OCI-M2 (cell line): ENCODE measurements around the gene ISG20.
"Not testable (repeated sequence)": the region's sequence is repeated elsewhere in the genome, so short reads cannot be mapped to it uniquely, and the experiment has no call there.

Experiments used
- DNase-seq: peaks from one replicate; lab custom pipeline; 2025; ENCODE audit not compliant: unreplicated experiment; lab: John Stamatoyannopoulos, UW

ISG20 gene

DNA sequence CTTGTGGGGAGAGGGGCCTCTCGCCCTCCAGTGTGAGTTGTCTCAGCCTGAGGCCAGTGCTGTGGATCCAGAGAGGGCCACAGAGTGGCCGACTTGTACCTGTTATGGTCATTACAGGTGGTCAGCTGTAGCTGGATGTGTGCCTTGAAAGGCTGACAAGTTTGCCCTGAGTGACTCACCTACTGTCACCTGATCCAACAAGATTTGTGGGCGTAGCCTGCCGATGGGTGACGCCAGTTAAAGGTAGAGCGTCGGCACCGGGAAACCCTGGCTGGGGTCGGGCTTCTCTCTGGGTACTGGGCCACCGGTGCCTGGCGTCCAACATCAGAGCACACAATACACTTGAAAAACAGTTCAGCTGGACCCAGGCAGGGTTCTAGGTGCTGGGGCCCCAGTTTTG, 2.8 kb upstream of the ISG20 start:
- no peak for DNase-seq

DNA sequence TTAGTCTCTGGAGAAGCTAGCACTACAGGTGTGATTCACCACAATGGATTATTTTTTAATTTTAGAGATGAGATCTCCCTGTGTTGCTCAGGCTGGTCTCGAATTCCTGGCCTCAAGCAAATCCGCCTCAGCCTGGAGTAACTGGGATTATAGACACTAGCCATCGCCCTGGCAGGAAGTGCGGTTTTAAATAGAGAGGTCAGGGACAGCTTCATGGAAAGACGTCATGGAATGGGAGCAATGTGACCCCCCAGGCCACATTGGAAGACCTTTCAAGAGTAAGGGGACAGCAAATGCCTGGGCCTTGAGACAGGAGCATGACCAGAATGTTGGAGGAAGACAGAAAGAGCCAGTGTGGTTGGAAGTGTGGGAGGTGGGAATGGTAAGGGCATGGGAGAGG, 2.2 kb upstream of the ISG20 start:
- no peak for DNase-seq

DNA sequence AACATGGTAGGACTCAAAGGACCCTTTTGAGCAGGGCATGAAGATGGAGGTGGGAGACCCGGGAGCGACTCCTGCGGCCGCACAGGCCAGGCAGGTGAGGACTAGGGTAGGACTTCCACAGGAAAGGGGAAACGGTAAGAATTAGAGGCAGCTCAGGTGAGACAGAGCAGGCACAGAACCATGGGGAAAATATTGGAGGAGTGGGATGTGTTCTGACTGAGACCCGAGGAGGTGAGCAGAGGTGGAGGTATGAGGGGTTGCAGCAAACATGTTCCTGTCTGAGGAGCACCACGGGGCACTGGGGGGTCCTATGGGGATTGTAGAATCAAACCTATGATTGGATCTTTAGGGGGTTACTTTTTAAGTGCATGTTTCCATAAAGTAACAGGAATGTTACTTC, 1.4 kb upstream of the ISG20 start:
- DNase-seq, result no peak

DNA sequence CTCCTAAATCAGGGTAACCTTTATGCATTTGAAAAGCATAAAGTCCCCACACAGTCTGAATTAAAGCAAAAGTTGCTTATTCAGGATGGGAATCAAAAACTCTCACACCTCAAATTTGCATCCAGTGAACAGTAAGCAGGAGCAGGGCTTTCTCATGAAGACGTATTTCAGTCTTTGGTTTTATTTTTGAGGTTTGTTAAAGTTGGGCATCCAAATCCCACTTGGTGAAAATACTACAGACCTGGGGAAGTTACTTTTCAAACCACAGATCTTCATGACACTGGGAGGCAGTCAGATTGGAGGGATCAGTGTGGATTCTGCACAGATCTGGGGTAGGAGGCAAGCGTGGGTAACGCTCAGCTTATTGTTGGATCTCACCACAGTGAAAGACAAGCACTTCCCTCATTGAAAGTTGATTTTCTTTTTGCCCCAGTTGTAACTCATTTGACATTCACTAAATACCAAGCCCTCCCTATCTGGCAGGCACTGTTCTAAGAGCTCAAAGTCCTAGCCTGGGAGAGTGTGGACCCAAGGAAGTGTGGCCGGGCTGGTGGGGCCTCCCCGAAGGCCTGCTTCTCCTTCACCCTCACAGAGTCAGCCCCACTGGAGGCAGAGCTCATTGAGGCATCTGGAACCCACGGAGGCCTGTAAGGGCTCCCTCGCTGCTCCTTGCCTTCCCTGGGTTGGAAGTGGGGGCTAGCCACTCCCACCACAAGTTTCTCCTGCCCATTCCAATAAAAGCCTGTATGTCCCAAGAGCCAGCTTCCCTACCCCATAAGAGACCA, 783 bp upstream of the ISG20 start:
- no peak for DNase-seq

DNA sequence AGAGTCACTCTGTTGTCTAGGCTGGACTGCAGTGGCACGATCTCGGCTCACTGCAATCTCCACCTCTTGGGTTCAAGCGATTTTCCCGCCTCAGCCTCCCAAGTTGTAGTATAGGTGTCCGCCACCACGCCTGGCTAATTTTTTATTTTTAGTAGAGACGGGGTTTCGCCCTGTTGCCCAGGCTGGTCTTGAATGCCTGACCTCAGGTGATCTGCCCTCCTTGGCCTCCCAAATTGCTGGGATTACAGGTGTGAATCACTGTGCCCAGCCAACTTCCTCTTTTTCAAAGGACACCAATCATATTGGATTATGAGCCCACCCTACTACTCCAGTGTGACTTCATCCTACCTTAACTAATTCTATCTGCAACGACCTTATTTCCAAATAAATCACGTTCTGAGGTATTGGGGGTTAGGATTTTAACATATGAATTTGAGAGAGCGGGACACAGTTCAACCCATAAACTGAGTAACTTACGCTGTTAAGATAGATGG, 3.2 kb downstream of the ISG20 start:
- no peak for DNase-seq

DNA sequence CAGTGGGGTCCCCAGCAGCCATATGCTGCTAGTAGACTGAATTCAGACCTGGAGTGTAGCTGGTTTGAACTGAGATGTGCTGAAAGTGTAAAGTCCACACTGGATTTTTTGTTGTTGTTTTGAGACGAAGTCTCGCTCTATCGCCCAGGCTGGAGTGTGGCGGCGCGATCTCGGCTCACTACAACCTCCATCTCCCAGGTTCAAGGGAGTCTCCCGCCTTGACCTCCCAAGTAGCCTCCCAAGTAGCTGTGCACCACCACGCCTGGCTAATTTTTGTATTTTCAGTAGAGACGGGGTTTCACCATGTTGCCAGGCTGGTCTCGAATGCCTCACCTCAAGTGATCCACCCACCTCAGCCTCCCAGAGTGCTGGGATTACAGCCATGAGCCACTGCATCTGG, 3.7 kb downstream of the ISG20 start:
- not testable (repeated sequence) for DNase-seq

DNA sequence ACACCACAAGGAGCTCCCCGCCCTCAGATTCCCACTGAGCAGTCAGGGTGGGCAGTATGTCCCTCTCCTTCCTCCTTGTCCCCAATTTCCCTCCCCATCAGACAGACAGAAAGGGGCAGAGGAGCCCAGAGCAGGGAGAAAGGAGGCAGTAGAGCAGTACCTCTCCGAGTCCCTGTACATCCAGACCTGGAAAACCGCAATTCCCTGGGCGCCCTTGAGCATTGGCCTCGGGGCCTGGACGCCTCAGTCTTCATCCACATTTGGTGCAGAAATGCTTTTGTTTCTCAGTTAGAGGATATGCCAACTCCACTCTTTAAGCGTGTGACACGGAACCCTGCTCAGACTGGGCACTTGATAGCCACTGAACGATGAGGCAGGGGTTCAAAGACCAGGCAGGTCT, 5.9 kb downstream of the ISG20 start:
- no peak for DNase-seq

DNA sequence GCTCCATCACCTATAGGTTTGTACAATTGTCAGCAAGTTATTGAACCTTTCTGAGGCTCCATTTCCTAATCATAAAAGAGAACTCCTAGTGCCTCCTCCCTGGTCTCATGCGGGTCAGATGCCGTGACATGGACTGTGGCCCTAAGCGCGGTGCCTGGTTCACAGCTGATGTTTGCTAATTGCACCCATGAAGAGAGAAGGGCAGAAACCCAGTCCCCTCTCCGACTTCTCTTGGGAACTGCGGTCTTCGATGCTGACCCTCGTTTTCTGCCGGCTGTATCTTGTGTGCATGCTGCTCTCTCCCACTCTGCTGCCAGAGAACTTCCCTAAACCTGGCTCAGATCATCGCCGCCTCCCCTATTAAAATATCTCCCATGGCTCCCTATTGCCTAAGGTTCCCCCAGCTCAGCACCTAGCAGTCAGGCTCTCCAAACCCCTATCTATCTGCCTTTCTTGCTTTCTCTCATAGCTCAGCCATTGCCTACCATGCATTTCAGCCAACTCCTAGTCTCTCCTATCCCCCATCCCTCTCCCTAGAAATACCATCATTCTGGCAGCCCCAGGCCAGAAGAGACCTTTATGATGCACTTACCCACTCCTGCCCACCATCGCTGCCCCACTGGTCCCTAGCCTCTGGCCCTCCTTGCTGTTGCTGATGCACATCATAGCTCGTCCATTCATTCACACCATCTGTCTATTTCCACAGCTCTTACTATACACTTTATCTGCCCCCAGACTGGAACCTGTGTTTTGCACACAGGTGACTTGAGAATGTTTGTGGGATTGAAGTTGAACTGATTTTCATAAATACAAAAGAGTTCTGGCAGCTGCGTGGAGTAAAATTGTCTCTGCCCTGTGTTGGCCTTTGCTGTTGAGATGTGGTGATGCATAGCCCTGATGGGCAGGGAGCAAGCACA, 6.6 kb downstream of the ISG20 start:
- DNase-seq, result no peak

DNA sequence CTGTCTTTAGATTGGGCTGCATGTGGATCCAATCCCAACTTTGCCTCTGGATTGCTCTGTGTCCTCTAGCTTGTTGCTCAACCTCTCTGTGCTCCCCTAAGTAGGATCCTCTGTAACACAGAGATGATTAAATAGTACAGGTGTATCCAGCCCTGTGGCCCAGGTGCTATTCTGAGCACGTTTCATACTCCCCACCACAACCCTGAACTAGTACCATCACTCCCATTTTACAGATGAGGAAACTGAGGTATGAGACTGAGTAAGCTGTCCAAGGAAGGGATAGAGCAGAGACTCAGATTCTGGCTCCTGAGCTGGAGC, 7.2 kb downstream of the ISG20 start:
- no peak for DNase-seq

DNA sequence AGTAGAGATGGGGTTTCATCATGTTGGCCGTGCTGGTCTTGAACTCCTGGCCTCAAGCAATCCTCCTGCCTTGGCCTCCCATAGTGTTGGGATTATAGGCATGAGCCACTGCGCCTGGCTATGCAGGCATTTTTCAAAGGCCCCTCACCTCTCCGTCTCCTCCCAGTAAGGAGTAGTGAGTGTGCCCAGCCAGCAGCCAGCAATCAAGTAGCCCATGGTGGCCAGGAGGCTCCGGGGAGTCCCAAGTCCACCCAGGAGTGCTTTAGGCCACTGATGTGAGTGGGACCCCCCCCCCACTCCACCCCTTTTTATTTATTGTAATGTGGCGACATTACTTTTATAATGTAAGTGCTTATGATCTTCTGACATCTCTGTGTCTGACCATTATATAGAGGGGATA, 8.1 kb downstream of the ISG20 start:
- no peak for DNase-seq

DNA sequence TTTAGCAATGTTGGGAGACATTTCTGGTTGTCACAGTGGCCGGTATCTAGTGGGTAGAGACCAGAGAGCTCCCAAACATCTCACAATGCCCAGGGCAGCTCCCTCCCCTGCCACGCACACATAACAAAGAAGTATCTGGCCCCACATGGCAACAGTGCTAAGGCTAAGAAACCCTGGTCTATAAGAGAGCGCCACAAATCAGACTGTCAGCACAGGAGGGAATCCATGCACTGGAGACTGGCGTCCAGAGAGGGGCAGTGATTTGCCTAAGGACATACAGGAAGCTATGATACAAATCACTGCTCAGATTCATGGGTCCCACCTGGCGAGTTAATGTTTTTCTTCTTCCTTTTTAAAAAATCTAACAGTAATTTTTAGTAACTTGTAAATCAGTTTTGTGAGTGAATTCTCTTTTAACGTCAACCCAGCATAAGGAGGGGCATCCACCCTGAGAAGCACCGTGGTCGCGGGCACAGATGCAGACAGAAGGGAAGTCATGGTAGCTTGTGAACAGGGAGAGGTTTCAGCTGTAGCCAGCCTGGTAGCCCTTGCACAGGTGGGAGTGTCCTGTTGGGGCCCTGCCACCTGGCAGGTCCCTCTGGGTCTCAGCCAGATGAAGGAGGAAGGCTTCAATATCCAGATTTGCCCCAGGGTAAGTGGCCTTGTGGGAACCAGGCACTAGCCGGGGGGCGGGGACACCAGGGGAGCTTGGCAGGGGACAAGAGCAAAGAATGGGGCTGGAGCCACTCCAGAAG, 8.7 kb downstream of the ISG20 start:
- DNase-seq, result no peak

DNA sequence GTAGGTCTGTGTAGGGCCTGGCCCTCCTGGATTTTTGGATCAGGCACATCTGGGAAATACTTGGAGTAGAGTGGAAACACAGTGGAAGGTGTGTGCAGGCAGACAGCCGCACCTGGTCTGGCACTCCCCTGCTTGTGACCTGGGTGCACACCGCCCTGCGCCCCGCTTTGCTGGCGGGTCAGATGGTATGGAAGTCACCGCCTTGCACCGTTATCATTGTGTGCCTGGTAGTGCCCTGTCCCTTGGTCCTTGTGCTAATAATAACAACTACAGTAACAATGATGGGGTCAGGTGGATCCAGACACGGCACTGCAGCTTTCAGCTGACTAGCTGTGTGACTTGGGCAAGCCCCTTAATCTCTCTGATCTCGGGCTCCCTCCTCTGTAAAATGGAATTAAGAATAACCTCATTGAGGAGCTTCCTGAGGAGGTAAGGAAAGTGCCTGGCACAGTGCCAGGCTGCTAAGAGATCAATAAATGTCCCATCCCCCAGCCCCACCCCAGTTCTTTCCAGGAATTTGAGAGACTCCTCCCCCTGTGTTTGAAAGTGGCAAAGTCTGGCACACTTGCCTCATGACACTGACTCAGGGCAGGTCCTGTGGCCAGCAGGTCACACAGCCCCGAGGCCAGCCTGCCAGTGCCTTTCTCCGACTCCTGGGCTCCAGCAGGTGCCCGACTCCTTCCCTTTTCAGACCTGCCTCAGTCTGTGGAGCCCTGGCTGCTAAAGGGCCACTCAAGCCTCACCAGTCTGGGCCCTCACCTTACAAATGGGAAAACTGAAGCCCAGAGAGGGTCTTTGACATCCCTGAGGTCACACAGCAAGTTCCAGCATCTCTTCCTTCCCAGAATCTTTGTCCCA, 9.8 kb downstream of the ISG20 start:
- DNase-seq, result no peak

DNA sequence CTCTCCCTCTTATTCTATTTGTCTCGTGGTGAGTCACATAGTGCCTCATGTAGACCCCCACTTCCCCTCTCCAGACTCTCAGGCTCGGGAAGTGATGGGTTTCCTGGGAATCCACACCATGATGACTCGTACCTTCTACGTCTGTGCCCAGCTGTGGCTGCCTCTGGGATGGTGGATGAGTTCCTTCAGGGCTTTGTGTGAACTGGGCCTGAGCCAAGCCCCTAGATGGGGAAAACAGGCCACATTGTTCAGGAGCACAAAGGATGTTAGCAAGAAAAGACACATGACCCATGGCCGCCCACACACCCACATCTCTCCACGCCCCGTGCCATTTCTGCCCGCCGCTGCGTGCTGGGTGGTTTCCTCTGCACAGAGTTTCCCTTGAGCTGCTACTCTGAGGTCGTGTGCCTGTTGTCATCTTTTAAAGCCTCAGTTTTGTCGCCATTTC, 10.5 kb downstream of the ISG20 start:
- DNase-seq, result no peak

DNA sequence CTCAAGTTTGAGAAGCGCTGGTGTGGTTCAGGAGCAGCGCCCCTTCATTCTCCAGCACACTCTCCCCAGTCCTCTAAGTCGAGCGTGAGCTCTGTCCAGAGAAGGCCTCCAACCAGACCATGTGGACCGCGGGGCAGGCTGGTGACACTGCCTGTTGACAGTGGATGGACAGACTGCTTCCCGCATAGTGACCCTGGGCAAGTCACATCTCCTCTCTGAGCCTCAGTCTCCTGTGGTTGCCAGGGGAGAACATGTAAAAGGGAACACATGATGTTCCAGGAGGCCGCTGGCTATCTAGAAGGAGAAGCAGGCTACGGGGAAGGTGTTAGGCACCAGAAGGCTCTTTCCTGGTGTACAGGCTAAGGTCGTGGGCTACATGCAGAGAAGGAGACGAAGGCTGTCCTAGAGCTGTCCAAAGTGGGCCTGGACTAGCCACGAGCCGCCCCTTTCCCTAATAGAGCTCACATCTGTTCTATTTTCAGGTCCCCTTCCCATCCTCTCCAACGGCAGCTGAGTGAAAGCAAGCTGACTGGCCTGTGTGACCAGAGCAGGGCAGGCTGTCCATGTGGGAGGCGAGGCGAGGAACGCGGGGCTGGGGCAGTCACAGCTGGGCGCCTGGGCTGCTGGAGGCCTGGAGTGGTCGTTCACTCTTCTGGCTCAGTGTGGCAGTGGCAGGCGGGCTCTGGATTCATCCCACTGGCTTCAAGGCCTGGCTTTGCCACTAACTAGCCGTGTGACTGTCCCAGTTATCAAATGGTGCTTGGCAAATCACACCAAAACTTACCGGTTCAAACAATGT, 11.1 kb downstream of the ISG20 start:
- no peak for DNase-seq

DNA sequence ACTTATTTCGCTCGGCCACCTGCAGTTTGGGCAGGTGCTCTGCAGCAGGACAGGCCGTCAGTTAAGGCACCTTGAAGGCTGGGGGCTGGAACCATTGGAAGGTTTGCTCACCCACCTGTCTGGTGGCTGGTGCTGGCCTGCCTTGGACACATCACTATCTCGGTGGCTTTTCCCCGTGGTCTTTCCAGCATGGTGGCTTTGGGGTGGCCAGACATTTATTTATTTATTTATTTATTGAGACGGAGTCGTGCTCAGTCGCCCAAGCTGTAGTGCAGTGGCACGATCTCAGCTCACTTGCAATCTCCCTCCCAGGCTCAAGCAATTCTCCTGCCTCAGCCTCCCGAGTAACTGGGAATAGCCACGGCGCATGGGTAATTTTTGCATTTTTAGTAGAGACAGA, 11.7 kb downstream of the ISG20 start:
- no peak for DNase-seq

DNA sequence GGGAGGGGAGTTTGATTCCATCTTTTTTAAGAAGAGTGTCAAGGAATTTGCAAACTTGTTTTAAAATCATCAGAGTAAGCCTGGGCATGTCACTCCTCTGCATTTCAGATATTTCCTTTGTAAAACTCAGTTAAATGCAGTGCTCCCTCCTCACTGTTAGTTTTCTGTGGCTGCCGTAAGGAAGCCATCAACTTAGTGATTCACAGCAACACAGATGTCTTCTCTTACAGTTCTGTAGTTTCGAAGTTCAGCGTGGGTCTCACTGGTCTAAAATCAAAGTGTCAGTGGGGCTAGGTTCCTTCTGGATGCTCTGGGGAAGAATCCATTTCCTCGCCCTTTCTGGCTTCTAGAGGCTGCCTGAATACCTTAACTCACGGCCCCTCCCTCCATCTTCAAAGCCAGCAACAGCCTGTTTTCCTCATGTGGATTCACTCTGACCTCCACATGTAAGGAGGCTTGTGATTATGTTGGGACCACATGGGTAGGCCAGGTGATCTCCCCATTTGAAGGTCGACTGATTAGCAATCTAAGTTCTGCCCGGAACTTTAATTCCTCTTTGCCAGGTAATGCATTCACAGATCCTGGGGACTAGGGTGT, 12.4 kb downstream of the ISG20 start:
- DNase-seq, result no peak

DNA sequence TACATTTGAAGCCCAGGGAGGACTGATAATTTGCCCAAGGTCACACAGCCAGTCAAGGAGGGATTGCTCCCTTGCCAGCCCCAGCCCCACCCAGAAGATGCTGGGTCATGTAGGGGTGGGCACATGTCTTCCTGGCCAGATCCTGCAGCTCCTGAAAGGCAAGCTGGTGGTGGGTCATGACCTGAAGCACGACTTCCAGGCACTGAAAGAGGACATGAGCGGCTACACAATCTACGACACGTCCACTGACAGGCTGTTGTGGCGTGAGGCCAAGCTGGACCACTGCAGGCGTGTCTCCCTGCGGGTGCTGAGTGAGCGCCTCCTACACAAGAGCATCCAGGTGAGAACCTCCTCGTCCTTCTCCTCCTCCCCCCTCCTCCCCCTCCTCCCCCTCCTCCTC, 13.2 kb downstream of the ISG20 start:
- DNase-seq, result no peak

DNA sequence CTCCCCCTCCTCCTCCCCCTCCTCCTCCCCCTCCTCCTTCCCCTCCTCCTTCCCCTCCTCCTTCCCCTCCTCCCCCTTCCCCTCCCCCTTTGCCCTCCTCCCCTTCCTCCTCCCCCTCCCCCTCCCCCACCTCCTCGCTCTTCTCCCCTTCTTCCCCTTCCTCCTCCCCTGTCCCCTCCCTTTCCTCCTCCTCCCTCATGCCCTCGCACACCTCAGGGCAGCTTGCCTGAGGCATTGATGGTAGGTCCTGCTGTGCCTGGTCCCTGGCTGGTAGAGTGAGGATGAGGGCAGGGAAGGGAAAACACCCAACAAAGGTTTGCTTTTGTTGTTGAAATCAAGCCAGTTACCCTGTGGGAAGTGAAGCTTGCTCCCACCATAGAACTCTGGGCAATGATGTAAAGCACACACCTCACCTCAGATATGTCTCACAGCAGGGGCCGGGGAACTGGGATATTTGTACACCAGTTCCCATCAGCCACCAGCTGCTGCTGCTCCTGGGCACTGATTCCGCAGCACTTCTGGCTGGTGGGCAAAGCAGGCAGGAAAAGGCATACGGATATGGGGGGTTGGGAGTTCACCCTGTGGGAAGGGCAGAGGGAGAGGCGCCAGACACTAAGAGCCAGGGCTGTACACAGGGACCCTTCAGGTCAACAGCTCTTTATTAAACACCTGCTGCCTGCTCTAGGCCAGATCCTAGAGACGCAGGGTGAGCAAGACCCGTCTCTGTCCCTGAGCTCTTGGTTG, 13.8 kb downstream of the ISG20 start:
- DNase-seq, result no peak
